NCI-H187 treated with DMSO at 0.1 percent for 48 hours (cell line): ENCODE data around the gene RPTOR.
"Not testable (repeated sequence)": the region's sequence is repeated elsewhere in the genome, so short reads cannot be mapped to it uniquely, and the experiment has no call there.

Source experiments
- DNase-seq: peaks from one replicate; lab custom pipeline; 2025; lab: John Stamatoyannopoulos, UW

The RPTOR gene

DNA sequence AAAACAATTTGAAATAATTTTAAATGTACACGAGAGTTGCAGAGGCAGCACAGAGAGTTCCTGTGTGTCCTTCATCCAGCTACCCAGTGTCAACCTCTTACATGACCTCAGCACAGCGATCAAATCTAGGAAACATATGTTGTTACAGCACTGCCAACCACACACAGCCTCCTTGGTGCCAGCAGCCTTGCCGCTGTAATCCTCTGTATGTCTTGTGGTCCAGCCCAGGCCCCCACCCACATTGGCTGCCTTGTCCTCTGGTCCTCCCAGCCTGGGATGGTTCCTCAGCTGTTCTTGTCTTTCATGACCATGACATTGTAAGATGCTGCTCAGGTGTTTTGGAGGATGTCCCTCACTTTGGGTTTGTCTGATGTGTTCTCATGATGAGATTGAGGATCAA, 178.0 kb downstream of the RPTOR start:
- no peak for DNase-seq

DNA sequence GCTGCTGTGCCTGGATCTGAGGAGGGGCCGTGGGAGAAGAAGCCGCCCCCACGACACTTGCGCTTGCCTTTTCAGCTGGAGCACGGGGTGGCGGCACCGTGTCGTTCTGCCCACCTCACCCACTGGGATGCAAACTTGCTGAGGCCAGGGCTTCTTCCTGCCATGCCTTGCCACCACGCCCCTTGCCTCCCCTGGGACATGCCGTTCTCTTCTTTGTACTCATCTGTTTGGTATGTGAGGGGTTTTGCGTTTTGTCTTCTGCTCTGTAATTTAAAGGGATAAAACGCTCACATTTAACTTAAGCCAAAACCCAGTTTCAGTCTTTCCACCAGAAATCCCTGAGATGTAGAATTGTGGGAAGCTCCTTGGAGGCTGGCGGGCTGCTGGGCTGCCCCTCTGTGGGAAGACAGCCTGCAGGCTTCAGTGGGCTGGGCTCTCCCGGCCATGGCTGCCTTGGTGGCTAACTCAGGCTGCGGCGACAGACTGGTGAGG, 180.2 kb downstream of the RPTOR start:
- DNase-seq = no peak

DNA sequence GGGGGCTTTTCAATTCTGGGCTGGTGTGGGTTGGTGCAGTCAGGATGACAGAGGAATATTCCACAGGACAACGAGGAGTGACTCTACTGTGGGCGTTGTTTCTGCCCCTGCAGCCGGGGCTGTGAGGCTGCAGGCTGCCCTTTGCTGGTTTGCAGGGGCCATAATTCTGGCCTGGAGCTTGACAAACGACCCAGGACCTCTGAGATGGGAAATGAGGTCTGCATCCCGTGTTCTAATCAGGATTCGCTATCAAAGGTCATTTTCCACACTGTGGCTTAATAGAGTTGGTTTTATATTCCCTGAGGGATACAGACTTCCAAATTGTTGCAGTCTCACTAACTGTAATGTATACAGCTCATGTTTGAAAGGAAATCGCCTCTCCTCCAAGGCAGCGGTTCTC, 180.9 kb downstream of the RPTOR start:
- no peak for DNase-seq

GRCh38 chr17:80726558-80727408, 182.1 kb downstream of the RPTOR start:
- DNase-seq = no peak

DNA sequence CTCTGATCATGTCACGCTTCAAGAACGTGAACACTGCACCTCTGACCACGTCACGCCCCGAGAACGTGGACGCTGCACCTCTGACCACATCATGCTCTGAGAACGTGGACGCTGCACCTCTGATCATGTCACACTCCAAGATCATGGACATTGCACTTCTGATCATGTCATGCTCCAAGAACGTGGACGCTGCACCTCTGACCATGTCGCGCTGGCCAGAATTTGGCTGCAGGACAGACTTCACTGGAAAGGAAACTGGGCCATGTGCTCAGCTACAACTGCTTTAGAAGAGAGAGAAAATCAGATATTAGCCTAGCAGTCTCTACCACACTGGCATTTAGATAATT, 182.7 kb downstream of the RPTOR start:
- DNase-seq = no peak

DNA sequence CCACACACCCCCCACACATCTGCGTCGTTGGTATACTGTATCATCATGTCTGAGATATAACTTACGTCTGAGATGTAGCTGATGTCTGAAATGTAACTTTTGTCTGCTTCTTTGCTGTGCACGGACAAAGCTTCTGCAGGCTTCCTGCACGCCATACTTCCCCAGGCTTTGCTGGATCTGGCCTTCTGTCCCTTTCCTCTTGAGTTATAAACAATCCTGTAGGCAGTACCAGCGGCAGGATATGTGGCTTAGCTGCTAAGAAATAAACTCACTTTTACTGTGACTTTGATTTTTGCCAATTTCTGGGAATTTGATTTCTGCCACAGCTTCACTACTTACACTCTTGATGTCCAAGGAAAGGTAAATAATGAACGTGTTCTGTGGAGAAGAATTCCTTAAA, 184.4 kb downstream of the RPTOR start:
- no peak for DNase-seq

GRCh38 chr17:80729761-80730160, 185.1 kb downstream of the RPTOR start:
- DNase-seq = no peak

GRCh38 chr17:80730739-80731138, 186.1 kb downstream of the RPTOR start:
- peak; percentile 53 for DNase-seq

- DNase-seq = no peak
These were observed 186.7 kb downstream of the RPTOR start for GRCh38 chr17:80731323-80731722.

DNA sequence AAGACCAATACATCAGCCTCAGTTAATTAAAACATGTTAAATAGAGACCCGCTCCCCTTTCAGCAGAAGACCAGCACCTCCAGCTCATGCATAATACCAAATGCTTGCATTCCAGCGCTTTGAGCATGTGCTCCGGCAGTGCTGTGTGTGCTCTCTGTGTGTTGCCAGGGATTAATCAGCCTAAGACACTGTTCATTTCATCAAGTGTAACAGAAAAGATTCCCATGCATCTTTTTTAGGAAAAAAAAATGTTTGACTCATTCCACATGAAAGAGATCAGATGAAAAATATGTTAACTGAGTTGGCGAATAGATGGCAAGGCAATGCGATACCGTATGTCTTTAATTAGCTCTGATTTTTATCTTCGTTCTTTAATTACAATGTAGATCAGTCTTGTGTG, 187.6 kb downstream of the RPTOR start:
- no peak for DNase-seq

GRCh38 chr17:80737106-80738019, 192.7 kb downstream of the RPTOR start:
- DNase-seq = no peak

- no peak for DNase-seq
These were observed 193.6 kb downstream of the RPTOR start for GRCh38 chr17:80738020-80738808.

- DNase-seq = no peak
These were observed 194.5 kb downstream of the RPTOR start for GRCh38 chr17:80738987-80739730.

- DNase-seq = no peak
These were observed 195.5 kb downstream of the RPTOR start for GRCh38 chr17:80740141-80740540.

- no peak for DNase-seq
These were observed 197.5 kb downstream of the RPTOR start for GRCh38 chr17:80742091-80742490.

DNA sequence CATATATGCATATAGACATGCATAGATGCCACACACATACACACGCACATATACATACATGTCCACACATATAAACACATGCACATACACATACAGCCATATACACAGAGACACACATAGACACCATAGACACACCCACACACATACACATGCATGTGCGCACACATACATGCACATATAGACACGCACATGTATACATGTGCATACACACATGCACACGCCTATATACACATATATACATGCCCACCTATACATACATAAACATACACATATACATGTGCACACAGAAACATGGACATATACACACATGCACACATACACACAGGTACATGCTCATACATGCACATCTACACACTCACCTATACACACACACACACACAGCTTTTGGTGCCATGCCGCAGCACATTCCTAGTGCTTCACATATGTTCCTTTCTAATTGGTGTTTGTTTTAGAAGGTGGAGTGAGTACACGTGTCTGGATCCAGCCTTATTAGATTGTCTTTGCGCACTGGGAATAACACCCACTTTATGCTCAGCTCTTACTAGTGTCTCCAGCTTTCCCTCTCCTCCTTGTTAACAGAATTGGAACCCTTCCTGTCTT, 198.0 kb downstream of the RPTOR start:
- DNase-seq = no peak

- peak; percentile 37 for DNase-seq
These were observed 198.6 kb downstream of the RPTOR start for GRCh38 chr17:80743181-80743771.

DNA sequence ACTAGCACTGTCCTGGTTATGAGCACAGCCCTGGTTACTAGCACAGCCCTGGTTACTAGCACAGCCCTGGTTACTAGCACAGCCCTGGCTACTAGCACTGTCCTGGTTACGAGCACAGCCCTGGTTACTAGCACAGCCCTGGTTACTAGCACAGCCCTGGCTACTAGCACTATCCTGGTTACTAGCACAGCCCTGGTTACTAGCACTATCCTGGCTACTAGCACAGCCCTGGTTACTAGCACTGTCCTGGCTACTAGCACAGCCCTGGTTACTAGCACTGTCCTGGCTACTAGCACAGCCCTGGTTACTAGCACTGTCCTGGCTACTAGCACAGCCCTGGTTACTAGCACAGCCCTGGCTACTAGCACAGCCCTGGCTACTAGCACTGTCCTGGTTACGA, 199.3 kb downstream of the RPTOR start:
- DNase-seq = not testable (repeated sequence)

GRCh38 chr17:80744725-80745124, 200.1 kb downstream of the RPTOR start:
- not testable (repeated sequence) for DNase-seq

DNA sequence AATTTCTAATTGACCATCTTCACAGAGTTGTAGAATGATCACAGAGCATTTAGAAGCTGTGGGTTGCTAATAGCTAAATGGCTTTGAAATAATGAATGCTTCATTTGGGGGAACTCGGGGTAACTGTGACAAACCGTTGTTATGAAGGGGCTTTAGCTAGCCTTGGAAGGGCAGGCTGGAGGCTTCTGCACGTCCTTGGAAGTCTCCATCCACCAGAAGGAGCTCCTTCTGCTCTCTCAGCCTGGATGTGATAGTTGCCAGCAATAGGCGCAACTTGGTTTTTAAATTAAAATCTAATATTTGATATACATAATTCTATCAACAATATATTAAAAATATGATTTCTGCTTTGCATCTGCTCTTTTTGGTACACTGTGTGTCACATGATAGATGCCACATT, 200.5 kb downstream of the RPTOR start:
- no peak for DNase-seq
